ENCODE measurements around the gene UXS1.

UXS1 gene

GRCh38 chr2:106175086-106175850 is 18.8 kb downstream of the UXS1 start:
- TF ChIP-seq CTCF (IDR thresholded peaks at IDR 0.05) = no peak

GRCh38 chr2:106174056-106174455 is 20.0 kb downstream of the UXS1 start:
- no peak for TF ChIP-seq CTCF (IDR thresholded peaks at IDR 0.05)

GRCh38 chr2:106172649-106173048 is 21.5 kb downstream of the UXS1 start:
- TF ChIP-seq CTCF (IDR thresholded peaks at IDR 0.05) = no peak

- no peak for TF ChIP-seq CTCF (IDR thresholded peaks at IDR 0.05)
Observed at GRCh38 chr2:106168657-106169056, 25.4 kb downstream of the UXS1 start.

GRCh38 chr2:106167067-106167466 is 27.0 kb downstream of the UXS1 start:
- TF ChIP-seq CTCF (IDR thresholded peaks at IDR 0.05) = no peak

GRCh38 chr2:106165561-106165960 is 28.5 kb downstream of the UXS1 start:
- TF ChIP-seq CTCF (IDR thresholded peaks at IDR 0.05) = no peak

GRCh38 chr2:106165029-106165428 is 29.1 kb downstream of the UXS1 start:
- no peak for TF ChIP-seq CTCF (IDR thresholded peaks at IDR 0.05)
